Endothelial cell of umbilical vein (primary cell): ENCODE data around the gene ANKRD27. TPM values are rescaled to one million over a fixed set of nuclear protein-coding genes. Genes with fewer than 3 reads are reported as not detected.

Experiments used
- BruUV-seq: library from RNA; stranded (reverse); fragments of 400-500 nt; replicated peaks from 2 replicates; lab custom pipeline; 2021; lab: Mats Ljungman, UMichigan
- CTCF ChIA-PET: fragments of 300-600, 350-600 bp; sonication (Branson Sonifier 250); formaldehyde crosslinking; loops from one replicate; lab custom pipeline; 2021; ENCODE audit warnings: antibody characterized with exemption, inconsistent platforms; lab: Charles Lee
- POLR2A ChIA-PET: fragments of 300-600, 350-600 bp; sonication (Branson Sonifier 250); formaldehyde crosslinking; loops from one replicate; lab custom pipeline; 2021; ENCODE audit warnings: antibody characterized with exemption, inconsistent platforms; lab: Charles Lee
- DNase-seq: peaks from one replicate; pipeline ENCODE4 v3.0.0-alpha.2; 2011; ENCODE audit warnings: low read depth, low spot score
- FAIRE-seq: peaks from 2 replicates; lab custom pipeline; 2011; peaks lifted over from hg19 to GRCh38; lab: Jason Lieb, UNC
- H2AFZ ChIP-seq: 2 replicates; pipeline ENCODE4 v1.6.0; 2012; ENCODE audit warnings: low read depth, low read length, control low read depth, inconsistent platforms
- H3K27ac ChIP-seq: 2 replicates; pipeline ENCODE4 v1.5.1; 2011; ENCODE audit warnings: low read depth, mild to moderate bottlenecking, control low read depth, low read length, moderate library complexity; ENCODE audit not compliant: insufficient read depth
- H3K27me3 ChIP-seq, 2 experiments: 2 replicates each; pipeline versions ENCODE4 v1.6.0 to v1.6.1; 2011; ENCODE audit warnings: low read length in 2 of 2, mixed read lengths in 1 of 2; ENCODE audit not compliant: control insufficient read depth in 2 of 2, insufficient read depth in 2 of 2
- H3K36me3 ChIP-seq, 2 experiments: 2 replicates in 1 of 2; 3 replicates in 1 of 2; pipeline ENCODE4 v1.5.1; 2011; ENCODE audit warnings: low read length in 2 of 2, mild to moderate bottlenecking in 1 of 2, moderate library complexity in 1 of 2; ENCODE audit not compliant: control insufficient read depth in 2 of 2, insufficient read depth in 2 of 2; ENCODE audit errors: extremely low read depth in 1 of 2
- H3K4me1 ChIP-seq: 3 replicates; pipeline ENCODE4 v1.5.1; 2011; ENCODE audit warnings: mild to moderate bottlenecking, low read length; ENCODE audit not compliant: control insufficient read depth, insufficient read depth; ENCODE audit errors: extremely low read depth
- H3K4me2 ChIP-seq: 2 replicates; pipeline ENCODE4 v1.6.1; 2011; ENCODE audit warnings: low read length, control low read depth, mixed read lengths; ENCODE audit not compliant: insufficient read depth
- H3K4me3 ChIP-seq, 3 experiments: fragments of 200-600 bp in 1 of 3; sonication (generic), shearing (Covaris generic) in 1 of 3; replicated peaks in 1 of 3; 2 replicates each; pipeline ENCODE4 v1.5.1; 2011 to 2016; ENCODE audit warnings: control low read depth in 3 of 3, low read length in 3 of 3, mild to moderate bottlenecking in 2 of 3, inconsistent platforms in 1 of 3, low read depth in 1 of 3, moderate library complexity in 1 of 3; ENCODE audit not compliant: insufficient read depth in 1 of 3
- H3K79me2 ChIP-seq: 2 replicates; pipeline ENCODE4 v1.6.0; 2012; ENCODE audit warnings: low read length, inconsistent platforms; ENCODE audit not compliant: control insufficient read depth, insufficient read depth
- H3K9ac ChIP-seq: replicated peaks from 2 replicates; pipeline ENCODE3; 2011; ENCODE audit warnings: low read length, control low read depth; ENCODE audit not compliant: insufficient read depth; ENCODE audit errors: extremely low read depth
- H3K9me1 ChIP-seq: replicated peaks from 3 replicates; pipeline ENCODE4 v1.6.0; 2011; ENCODE audit warnings: mild to moderate bottlenecking, low read length; ENCODE audit not compliant: control insufficient read depth, insufficient read depth; ENCODE audit errors: extremely low read depth
- H3K9me3 ChIP-seq: replicated peaks from 2 replicates; pipeline ENCODE4 v1.5.1; 2012; ENCODE audit warnings: low read length, inconsistent platforms; ENCODE audit not compliant: control insufficient read depth, insufficient read depth
- H4K20me1 ChIP-seq: replicated peaks from 2 replicates; pipeline ENCODE3; 2011; ENCODE audit warnings: mild to moderate bottlenecking, low read length; ENCODE audit not compliant: control insufficient read depth, insufficient read depth; ENCODE audit errors: extremely low read depth
- EZH2 ChIP-seq: IDR thresholded peaks from 2 replicates; pipeline ENCODE4 v1.6.1; 2012; ENCODE audit warnings: borderline replicate concordance, low read depth, mild to moderate bottlenecking, moderate library complexity, low read length, inconsistent platforms; ENCODE audit not compliant: severe bottlenecking
- FOS ChIP-seq: IDR thresholded peaks from 2 replicates; pipeline ENCODE4 v1.6.1; 2011; ENCODE audit warnings: mild to moderate bottlenecking, low read length, moderate library complexity, borderline replicate concordance; ENCODE audit not compliant: insufficient read depth
- JUN ChIP-seq: IDR thresholded peaks from 2 replicates; pipeline ENCODE4 v1.6.1; 2011; ENCODE audit warnings: borderline replicate concordance, low read depth; ENCODE audit not compliant: insufficient read length, insufficient read depth
- POLR2A ChIP-seq: IDR thresholded peaks from 2 replicates; pipeline ENCODE4 v1.6.1; 2012; ENCODE audit warnings: low read depth, mild to moderate bottlenecking, control low read depth, low read length
- POLR2AphosphoS5 ChIP-seq: IDR thresholded peaks from 2 replicates; pipeline ENCODE4 v1.6.1; 2012; ENCODE audit warnings: low read depth, mild to moderate bottlenecking, control low read depth, low read length, moderate library complexity; ENCODE audit not compliant: insufficient read depth
- dilution Hi-C: fragments of 300-500 bp; cut with MboI; formaldehyde crosslinking; loops from one replicate; pipeline ENCODE4 v1.15.0; 2019; ENCODE audit warnings: low sequenced_read_pairs; ENCODE audit not compliant: extremely low pct_ligation_motif_present
- intact Hi-C: fragments of 100-400 bp; cut with micrococcal nuclease; formaldehyde crosslinking; loops from one replicate; pipeline ENCODE4 v1.10.0; 2022
- polyA plus RNA-seq, 4 experiments: library from polyadenylated mRNA; depleted of rRNA in 3 of 4; stranded (reverse) in 3 of 4; unstranded in 1 of 4; fragments of >200 nt; gene quantifications; 2 replicates each; pipeline versions ENCODE4 v1.2.1 to v1.2.3, GENCODE V29; 2011 to 2012; ENCODE audit warnings: missing spikeins in 1 of 4
- small RNA-seq: library from RNA; depleted of rRNA; stranded (forward); fragments of <200 nt; gene quantifications from one replicate; pipeline ENCODE3, GENCODE V24; 2012; ENCODE audit warnings: low replicate concordance, low read depth; ENCODE audit not compliant: insufficient read depth, insufficient read length
- total RNA-seq: library from RNA; stranded (reverse); gene quantifications from 2 replicates; pipeline ENCODE4 v1.2.3, GENCODE V29; 2021
- TF ChIP-seq, protein P1 (sequence below): IDR thresholded peaks from 2 replicates; pipeline ENCODE4 v1.6.1; 2011; ENCODE audit not compliant: insufficient read depth, insufficient read length
- TF ChIP-seq, protein P2 (sequence below), 2 donors: IDR thresholded peaks; 1 replicate in 1 of 2; 2 replicates in 1 of 2; pipeline ENCODE4 v1.5.1; 2011; ENCODE audit warnings: low read length in 2 of 2, mild to moderate bottlenecking in 2 of 2, moderate library complexity in 2 of 2, control low read depth in 1 of 2, inconsistent platforms in 1 of 2, low read depth in 1 of 2; ENCODE audit not compliant: insufficient read depth in 1 of 2; ENCODE audit errors: extremely low read depth in 1 of 2

ANKRD27 gene
- total and polyA plus RNA-seq, 2 donors (not counting 3 experiments of a cell fraction or from before 2014, with no cell fraction given) = 18.3 to 37.4 TPM

DNA sequence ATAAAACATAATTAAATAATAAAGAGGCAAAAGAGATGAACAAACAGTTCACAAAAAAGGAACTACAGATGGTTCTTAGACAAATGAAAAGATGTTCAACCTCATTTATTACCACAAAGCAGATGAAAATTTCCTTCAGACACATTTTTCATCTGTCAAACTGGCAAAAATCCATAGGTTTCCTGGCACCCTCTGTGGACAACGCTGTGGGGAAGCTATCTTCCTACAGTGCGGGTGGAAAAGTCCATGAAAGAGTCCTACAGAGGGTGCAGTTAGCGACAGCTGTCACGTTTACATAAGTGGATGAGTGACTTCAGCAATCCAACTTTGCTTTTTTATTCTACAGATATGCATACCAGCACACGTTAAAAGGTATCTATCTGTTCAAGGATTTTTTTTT is 124.3 kb downstream of the ANKRD27 start:
- Histone ChIP-seq H3K27ac (no peak overlapping the region), H3K9ac (no peak overlapping the region), H2AFZ (no peak overlapping the region), H3K4me1 (no peaks in the 10 kb centered on the region), H3K4me3 (no peak overlapping the region), H3K36me3 (no peaks in the 10 kb centered on the region), H3K79me2 (no peaks in the 10 kb centered on the region), H3K27me3 (no peaks in the 10 kb centered on the region), H4K20me1 (no peaks in the 10 kb centered on the region), H3K4me2 (no peak overlapping the region), H3K9me3 (no peaks in the 10 kb centered on the region), H3K9me1 (no peaks in the 10 kb centered on the region)
- ChIA-PET CTCF (no interaction called here), POLR2A (no interaction called here)
- FAIRE-seq = no peak
- no TSS peak for BruUV-seq
- dilution Hi-C loops = no loop called here
- intact Hi-C loops = no loop called here
- no peak for DNase-seq
- no peak for TF ChIP-seq FOS
- TF ChIP-seq POLR2AphosphoS5 = no peak
- no peak for TF ChIP-seq EZH2
- TF ChIP-seq, protein P1, sequence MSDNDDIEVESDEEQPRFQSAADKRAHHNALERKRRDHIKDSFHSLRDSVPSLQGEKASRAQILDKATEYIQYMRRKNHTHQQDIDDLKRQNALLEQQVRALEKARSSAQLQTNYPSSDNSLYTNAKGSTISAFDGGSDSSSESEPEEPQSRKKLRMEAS = no peak
- no peak for TF ChIP-seq POLR2A
- TF ChIP-seq, protein P2, sequence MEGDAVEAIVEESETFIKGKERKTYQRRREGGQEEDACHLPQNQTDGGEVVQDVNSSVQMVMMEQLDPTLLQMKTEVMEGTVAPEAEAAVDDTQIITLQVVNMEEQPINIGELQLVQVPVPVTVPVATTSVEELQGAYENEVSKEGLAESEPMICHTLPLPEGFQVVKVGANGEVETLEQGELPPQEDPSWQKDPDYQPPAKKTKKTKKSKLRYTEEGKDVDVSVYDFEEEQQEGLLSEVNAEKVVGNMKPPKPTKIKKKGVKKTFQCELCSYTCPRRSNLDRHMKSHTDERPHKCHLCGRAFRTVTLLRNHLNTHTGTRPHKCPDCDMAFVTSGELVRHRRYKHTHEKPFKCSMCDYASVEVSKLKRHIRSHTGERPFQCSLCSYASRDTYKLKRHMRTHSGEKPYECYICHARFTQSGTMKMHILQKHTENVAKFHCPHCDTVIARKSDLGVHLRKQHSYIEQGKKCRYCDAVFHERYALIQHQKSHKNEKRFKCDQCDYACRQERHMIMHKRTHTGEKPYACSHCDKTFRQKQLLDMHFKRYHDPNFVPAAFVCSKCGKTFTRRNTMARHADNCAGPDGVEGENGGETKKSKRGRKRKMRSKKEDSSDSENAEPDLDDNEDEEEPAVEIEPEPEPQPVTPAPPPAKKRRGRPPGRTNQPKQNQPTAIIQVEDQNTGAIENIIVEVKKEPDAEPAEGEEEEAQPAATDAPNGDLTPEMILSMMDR (IDR thresholded peaks at IDR 0.05; ENCODE audit: extremely low read depth in 1 of 2, insufficient read depth in 1 of 2, low read depth in 1 of 2, low read length in 2 of 2) = no peak
- no peak for TF ChIP-seq JUN

Small RNAs within 50 kb of the gene (small RNA-seq; reads per million reads assigned to genes)
- gene RN7SL789P (not detected), gene SNORA68B (not detected)

Other genes starting within 250 kb of the ANKRD27 start
- gene PDCD5, start 94.0 kb downstream of the ANKRD27 start, total RNA-seq = 154 and 168 TPM in 2 replicates
- gene PDCD5, start 94.0 kb downstream of the ANKRD27 start, polyA plus RNA-seq = 34.2 and 51.7 TPM in 2 replicates
- 0.15 TPM in 1 of 2 replicates, not detected in the other for gene RGS9BP, start 668 bp upstream of the ANKRD27 start, total RNA-seq
- gene RGS9BP, start 668 bp upstream of the ANKRD27 start, polyA plus RNA-seq = not detected in 2 replicates
- 13.8 and 14.0 TPM in 2 replicates for gene NUDT19, start 16.6 kb upstream of the ANKRD27 start, total RNA-seq
- gene NUDT19, start 16.6 kb upstream of the ANKRD27 start, polyA plus RNA-seq = 6.6 and 7.7 TPM in 2 replicates
- gene TDRD12, start 44.6 kb upstream of the ANKRD27 start, total RNA-seq = 0.09 TPM in 1 of 2 replicates, not detected in the other
- 0.03 TPM in 2 replicates for gene TDRD12, start 44.6 kb upstream of the ANKRD27 start, polyA plus RNA-seq
- gene SLC7A9, start 194.6 kb upstream of the ANKRD27 start, total RNA-seq = not detected in 2 replicates
- gene SLC7A9, start 194.6 kb upstream of the ANKRD27 start, polyA plus RNA-seq = 0.06 TPM in 1 of 2 replicates, not detected in the other